Effector memory CD8-positive, alpha-beta T cell (primary cell): ENCODE measurements around the gene DUSP10.

Experiments
- ATAC-seq: fragments of 150-1000 bp; cut with Tn5 transposase; replicated peaks from 2 replicates; pipeline ENCODE4 v1.10.0; 2021; ENCODE audit warnings: mild to moderate bottlenecking, moderate library complexity
- DNase-seq, 3 experiments: peaks; one replicate each; pipeline ENCODE4 v3.0.0; 2021
- H3K27ac Mint-ChIP-seq, 2 donors: one replicate each; pipeline ENCODE4 v1.8.0; 2022; ENCODE audit warnings: mild to moderate bottlenecking in 2 of 2, mixed read lengths in 2 of 2, moderate library complexity in 2 of 2
- H3K27me3 Mint-ChIP-seq, 2 donors: one replicate each; pipeline ENCODE4 v1.8.0; 2022; ENCODE audit warnings: mixed read lengths in 2 of 2
- H3K36me3 Mint-ChIP-seq: one replicate; pipeline ENCODE4 v1.8.0; 2022; ENCODE audit warnings: mild to moderate bottlenecking, moderate library complexity, mixed read lengths; ENCODE audit not compliant: insufficient read depth
- H3K4me1 Mint-ChIP-seq, 2 donors: one replicate each; pipeline ENCODE4 v1.8.0; 2022; ENCODE audit warnings: low read depth in 2 of 2, mixed read lengths in 2 of 2
- H3K4me3 Mint-ChIP-seq, 2 donors: one replicate each; pipeline ENCODE4 v1.8.0; 2022; ENCODE audit warnings: mild to moderate bottlenecking in 2 of 2, mixed read lengths in 2 of 2, moderate library complexity in 2 of 2
- H3K9me3 Mint-ChIP-seq, 2 donors: one replicate each; pipeline ENCODE4 v1.8.0; 2022; ENCODE audit warnings: mixed read lengths in 2 of 2

The DUSP10 gene

GRCh38 chr1:221698579-221699349, 43.1 kb downstream of the DUSP10 start:
- peaks cover 11% of the 10 kb centered on the region in 2 donors for H3K4me1 Mint-ChIP-seq
- no peaks in the 10 kb centered on the region for H3K27me3 Mint-ChIP-seq
- peak overlapping the region; percentile 19 to 80 for H3K27ac Mint-ChIP-seq
- peak overlapping the region in 1 of 2 donors; percentile 20 for H3K4me3 Mint-ChIP-seq
- H3K36me3 Mint-ChIP-seq = peaks cover 26% of the 10 kb centered on the region
- H3K9me3 Mint-ChIP-seq = no peaks in the 10 kb centered on the region
- DNase-seq (no peak), ATAC-seq (peak; percentile 80)

GRCh38 chr1:221697923-221698425, 43.9 kb downstream of the DUSP10 start:
- no peak for DNase-seq
- ATAC-seq = peak; percentile 21
- Mint-ChIP-seq H3K27ac (peak overlapping the region in 1 of 2 donors; percentile 19), H3K4me3 (no peak overlapping the region), H3K9me3 (no peaks in the 10 kb centered on the region), H3K36me3 (peaks cover 26% of the 10 kb centered on the region), H3K4me1 (peaks cover 11% of the 10 kb centered on the region in 2 donors), H3K27me3 (no peaks in the 10 kb centered on the region)

DNA sequence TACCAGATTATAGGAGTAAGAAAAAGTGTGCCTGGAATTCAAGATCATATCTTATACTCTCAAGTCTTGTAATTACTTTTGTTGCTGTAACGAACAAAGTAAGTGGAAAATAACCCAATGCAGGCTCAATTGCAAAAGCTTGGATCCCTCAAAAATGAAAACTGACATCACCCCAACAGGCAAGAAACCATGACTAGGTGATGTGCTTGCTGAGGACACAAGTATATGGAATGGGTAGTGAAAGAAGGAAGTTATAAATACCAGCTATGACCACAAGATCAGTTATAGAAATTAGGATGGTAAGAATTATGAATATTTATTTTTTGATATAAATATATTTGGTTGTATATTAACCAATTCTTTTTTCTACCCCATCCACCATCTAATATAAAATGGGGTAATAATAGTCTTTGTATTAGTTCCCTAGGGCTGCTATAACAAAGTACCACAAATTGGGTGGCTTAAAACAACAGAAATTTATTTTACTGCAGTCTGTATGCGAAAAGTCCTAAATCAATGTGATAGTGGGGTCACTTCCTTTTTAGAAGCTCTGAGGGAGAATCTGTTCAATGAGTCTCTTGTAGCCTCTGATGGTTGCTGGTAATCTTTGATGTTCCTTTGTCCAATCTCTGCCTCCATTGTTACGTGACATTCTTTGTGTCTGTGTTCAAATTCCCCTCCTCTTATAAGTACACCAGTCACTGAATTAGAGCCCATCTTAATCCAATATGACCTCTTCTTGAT, 45.0 kb downstream of the DUSP10 start:
- Mint-ChIP-seq H3K27me3 (no peaks in the 10 kb centered on the region), H3K36me3 (peaks cover 15% of the 10 kb centered on the region), H3K4me3 (no peak overlapping the region), H3K4me1 (peaks cover 11 to 15% of the 10 kb centered on the region in 2 donors), H3K27ac (no peak overlapping the region), H3K9me3 (no peaks in the 10 kb centered on the region)
- DNase-seq (no peak), ATAC-seq (no peak)

DNA sequence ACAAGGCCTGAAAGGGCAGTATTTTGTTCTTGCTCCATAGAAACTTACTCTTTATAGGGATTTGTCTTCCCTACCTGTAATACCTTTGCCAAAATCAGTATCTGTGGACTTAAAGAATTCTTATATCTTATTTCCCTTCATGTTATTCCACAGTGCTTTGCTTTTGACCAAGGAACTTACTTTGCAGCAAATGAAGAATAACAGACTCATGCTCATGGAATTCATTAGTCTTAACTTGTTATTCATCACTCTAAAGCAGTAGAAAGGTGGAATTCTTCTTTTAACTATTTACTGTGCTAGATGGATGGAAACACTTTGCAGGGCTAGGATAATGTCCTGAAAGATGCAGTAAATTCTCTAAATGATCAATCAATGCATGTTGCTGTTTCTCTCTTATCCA, 45.9 kb downstream of the DUSP10 start:
- DNase-seq (no peak), ATAC-seq (no peak)
- Mint-ChIP-seq H3K36me3 (peaks cover 8% of the 10 kb centered on the region), H3K4me3 (no peak overlapping the region), H3K27ac (no peak overlapping the region), H3K4me1 (peaks cover 11 to 15% of the 10 kb centered on the region in 2 donors), H3K27me3 (no peaks in the 10 kb centered on the region), H3K9me3 (no peaks in the 10 kb centered on the region)

DNA sequence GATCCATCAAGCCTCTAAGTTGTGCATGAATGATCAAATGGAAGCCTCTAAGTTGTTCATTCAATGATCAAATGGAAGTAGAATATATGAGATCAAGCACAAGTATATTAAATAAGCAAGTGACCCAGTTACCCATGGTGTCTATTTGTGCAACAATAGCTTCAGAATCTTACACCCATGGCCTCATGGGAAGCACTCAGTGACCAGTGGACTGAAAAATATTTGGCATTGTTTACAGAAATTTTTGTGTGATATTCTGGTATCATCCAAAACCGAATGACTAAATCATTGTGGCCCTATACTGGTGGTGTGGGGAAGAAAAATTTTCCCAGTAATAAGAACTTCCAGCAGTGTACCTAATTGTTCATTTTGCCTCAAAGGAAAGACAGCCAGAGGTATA, 46.6 kb downstream of the DUSP10 start:
- no peaks in the 10 kb centered on the region for H3K9me3 Mint-ChIP-seq
- no peak for DNase-seq
- peaks cover 8% of the 10 kb centered on the region for H3K36me3 Mint-ChIP-seq
- H3K27me3 Mint-ChIP-seq = no peaks in the 10 kb centered on the region
- H3K4me3 Mint-ChIP-seq = no peak overlapping the region
- H3K27ac Mint-ChIP-seq = no peak overlapping the region
- ATAC-seq = no peak
- H3K4me1 Mint-ChIP-seq = peaks cover 11 to 15% of the 10 kb centered on the region in 2 donors

- DNase-seq = no peak
These were observed 47.8 kb downstream of the DUSP10 start for GRCh38 chr1:221694109-221694508.

DNA sequence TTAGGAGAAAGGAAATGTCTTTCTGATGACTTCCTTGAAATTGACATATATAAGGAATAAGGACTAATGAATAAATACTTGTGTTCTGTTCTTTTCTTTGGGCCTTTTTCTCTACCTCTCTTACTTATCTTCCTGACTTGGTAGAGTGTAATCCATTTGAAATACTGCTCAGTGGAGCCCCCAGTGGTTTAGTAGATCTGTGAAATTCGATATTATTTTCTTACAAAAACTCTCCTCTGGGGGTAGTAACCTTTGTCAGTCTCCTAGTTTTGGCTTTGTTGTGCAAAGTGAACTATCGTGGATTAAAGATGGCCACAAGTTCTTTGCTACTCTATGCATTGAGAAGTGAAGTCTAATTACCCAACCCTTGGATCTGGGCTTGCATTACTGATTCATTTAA, 48.8 kb downstream of the DUSP10 start:
- no peak overlapping the region for H3K27ac Mint-ChIP-seq
- no peak for ATAC-seq
- DNase-seq = no peak
- H3K27me3 Mint-ChIP-seq = no peaks in the 10 kb centered on the region
- H3K36me3 Mint-ChIP-seq = peaks cover under 1% of the 10 kb centered on the region
- no peaks in the 10 kb centered on the region for H3K9me3 Mint-ChIP-seq
- H3K4me1 Mint-ChIP-seq = peaks cover 4 to 9% of the 10 kb centered on the region in 2 donors
- no peak overlapping the region for H3K4me3 Mint-ChIP-seq

More at GRCh38 chr1:221694109-221694508, 47.8 kb downstream of the DUSP10 start:
- H3K27me3 Mint-ChIP-seq = no peaks in the 10 kb centered on the region
- ATAC-seq = no peak
- no peak overlapping the region for H3K27ac Mint-ChIP-seq
- no peak overlapping the region for H3K4me3 Mint-ChIP-seq
- H3K9me3 Mint-ChIP-seq = no peaks in the 10 kb centered on the region
- H3K4me1 Mint-ChIP-seq = peaks cover 8 to 14% of the 10 kb centered on the region in 2 donors
- peaks cover 4% of the 10 kb centered on the region for H3K36me3 Mint-ChIP-seq

DNA sequence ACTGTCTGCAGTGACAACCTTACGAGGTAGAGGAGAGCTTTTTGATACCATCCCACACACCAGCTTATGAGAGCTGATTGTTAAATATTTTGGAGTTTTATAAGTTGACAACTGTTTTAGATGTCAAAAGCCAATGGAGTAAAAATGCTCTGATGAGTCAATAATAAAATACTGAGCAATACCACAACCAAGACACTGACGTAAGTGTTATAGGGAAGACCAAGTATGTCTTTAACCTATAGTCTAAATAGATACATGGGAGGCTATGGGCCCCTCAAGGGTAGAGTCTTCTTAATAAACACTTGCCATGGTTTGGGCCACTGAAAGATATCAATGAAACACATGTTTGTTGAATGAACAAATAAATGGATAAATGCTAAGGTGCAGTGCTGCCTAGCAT, 49.2 kb downstream of the DUSP10 start:
- no peak for DNase-seq
- Mint-ChIP-seq H3K27ac (no peak overlapping the region), H3K36me3 (no peaks in the 10 kb centered on the region), H3K4me1 (peaks cover 5 to 9% of the 10 kb centered on the region in 2 donors), H3K4me3 (no peak overlapping the region), H3K9me3 (no peaks in the 10 kb centered on the region), H3K27me3 (no peaks in the 10 kb centered on the region)
- ATAC-seq = peak; percentile 31

DNA sequence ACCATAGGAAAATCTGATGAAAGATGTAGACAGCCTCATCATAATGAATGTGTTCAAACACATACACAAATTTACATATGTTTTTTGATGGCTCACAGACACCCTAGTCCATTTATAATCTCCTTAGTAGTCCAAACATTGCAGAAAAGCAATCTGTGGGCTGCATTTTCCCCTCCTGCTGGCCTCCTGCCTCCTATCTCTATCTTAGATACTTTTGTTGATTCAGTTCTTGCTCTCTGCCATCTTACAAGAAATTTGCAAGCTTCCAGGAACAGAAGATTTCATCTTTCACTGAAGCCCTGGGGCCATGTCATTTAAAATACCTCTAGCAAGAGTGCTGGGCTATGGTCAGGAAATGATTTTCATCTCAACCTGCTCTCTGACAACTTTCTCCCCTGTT, 50.6 kb downstream of the DUSP10 start:
- no peak overlapping the region for H3K27ac Mint-ChIP-seq
- H3K36me3 Mint-ChIP-seq = no peaks in the 10 kb centered on the region
- H3K4me3 Mint-ChIP-seq = no peak overlapping the region
- ATAC-seq (no peak), DNase-seq (no peak)
- peaks cover 5 to 9% of the 10 kb centered on the region in 2 donors for H3K4me1 Mint-ChIP-seq
- no peaks in the 10 kb centered on the region for H3K9me3 Mint-ChIP-seq
- H3K27me3 Mint-ChIP-seq = no peaks in the 10 kb centered on the region

DNA sequence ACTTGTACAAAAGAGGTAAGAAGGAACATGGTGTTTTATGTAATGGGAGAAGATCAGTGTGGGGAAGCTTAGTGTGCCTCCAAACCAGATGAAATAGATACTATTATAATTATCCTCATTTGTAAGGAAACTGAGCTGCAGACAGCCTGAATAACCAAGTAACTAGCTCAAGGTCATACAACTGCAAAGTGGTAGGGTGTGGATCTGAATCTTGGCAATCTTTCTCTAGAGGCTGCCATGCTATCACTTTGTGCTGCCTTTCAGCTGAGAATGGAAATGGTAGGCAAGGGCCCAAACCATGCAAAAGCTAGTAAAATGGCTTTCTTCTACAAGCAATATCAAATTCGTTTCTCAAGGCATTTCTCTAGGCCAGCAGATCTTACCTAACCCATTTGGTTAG, 51.0 kb downstream of the DUSP10 start:
- ATAC-seq (no peak), DNase-seq (no peak)
- H3K27ac Mint-ChIP-seq = no peak overlapping the region
- peaks cover 5 to 9% of the 10 kb centered on the region in 2 donors for H3K4me1 Mint-ChIP-seq
- H3K36me3 Mint-ChIP-seq = no peaks in the 10 kb centered on the region
- no peak overlapping the region for H3K4me3 Mint-ChIP-seq
- no peaks in the 10 kb centered on the region for H3K9me3 Mint-ChIP-seq
- no peaks in the 10 kb centered on the region for H3K27me3 Mint-ChIP-seq

- Mint-ChIP-seq H3K9me3 (no peaks in the 10 kb centered on the region), H3K27me3 (no peaks in the 10 kb centered on the region), H3K27ac (peak overlapping the region in 1 of 2 donors; percentile 88), H3K4me1 (peaks cover 5 to 9% of the 10 kb centered on the region in 2 donors), H3K4me3 (no peak overlapping the region), H3K36me3 (no peaks in the 10 kb centered on the region)
- ATAC-seq (peak; percentile 91), DNase-seq (peak in 1 of 3 experiments; percentile 14)
These were observed 52.8 kb downstream of the DUSP10 start for GRCh38 chr1:221689138-221689537.

GRCh38 chr1:221688488-221688843, 53.4 kb downstream of the DUSP10 start:
- Mint-ChIP-seq H3K4me1 (peaks cover 5 to 9% of the 10 kb centered on the region in 2 donors), H3K36me3 (no peaks in the 10 kb centered on the region), H3K27ac (peak overlapping the region in 1 of 2 donors; percentile 88), H3K4me3 (no peak overlapping the region), H3K9me3 (no peaks in the 10 kb centered on the region), H3K27me3 (no peaks in the 10 kb centered on the region)
- DNase-seq (no peak), ATAC-seq (no peak)

- peaks cover 5 to 9% of the 10 kb centered on the region in 2 donors for H3K4me1 Mint-ChIP-seq
These were observed 53.9 kb downstream of the DUSP10 start for GRCh38 chr1:221687836-221688487.

More at GRCh38 chr1:221687836-221688487, 53.9 kb downstream of the DUSP10 start:
- Mint-ChIP-seq H3K27ac (peak overlapping the region in 1 of 2 donors; percentile 88), H3K36me3 (no peaks in the 10 kb centered on the region), H3K4me3 (no peak overlapping the region), H3K27me3 (no peaks in the 10 kb centered on the region), H3K9me3 (no peaks in the 10 kb centered on the region)
- DNase-seq (no peak), ATAC-seq (no peak)
